Fibroblast of mammary gland (primary cell): ENCODE results near the gene C3orf22.

Source experiments
- DNase-seq: peaks from one replicate; pipeline ENCODE4 v3.0.0-alpha.2; 2010; ENCODE audit warnings: low read depth
- H3K4me3 ChIP-seq: 2 replicates; pipeline ENCODE4 v1.5.1; 2011; ENCODE audit warnings: low read depth, mild to moderate bottlenecking, low read length, moderate library complexity; ENCODE audit not compliant: control insufficient read depth
- TF ChIP-seq, protein P1 (sequence below): conservative IDR thresholded peaks from 2 replicates; pipeline ENCODE4 v1.5.1; 2011; ENCODE audit warnings: low read depth, low read length, inconsistent platforms; ENCODE audit not compliant: control insufficient read depth, insufficient read depth

The C3orf22 gene

DNA sequence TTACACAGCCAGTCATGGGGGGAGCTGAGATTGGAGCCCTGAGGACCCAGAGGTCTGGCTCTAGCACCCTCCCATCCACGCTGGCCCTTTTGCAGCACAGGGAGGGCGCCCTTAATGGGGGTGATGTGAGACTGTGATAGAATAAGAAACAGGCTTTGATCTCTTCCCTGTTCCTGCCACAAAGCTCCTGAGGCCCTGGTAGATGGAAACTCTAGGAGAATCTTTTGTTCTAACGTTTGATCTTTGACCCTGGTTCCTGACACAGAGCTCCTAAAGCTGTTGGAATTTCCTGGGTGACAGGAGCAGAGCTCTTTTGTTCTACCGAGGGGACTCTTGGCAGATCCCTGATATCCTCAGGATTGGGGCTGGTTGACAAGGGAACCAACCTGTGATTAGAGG, 40.0 kb downstream of the C3orf22 start:
- H3K4me3 ChIP-seq = no peak overlapping the region
- no peak for DNase-seq
- TF ChIP-seq, protein P1, sequence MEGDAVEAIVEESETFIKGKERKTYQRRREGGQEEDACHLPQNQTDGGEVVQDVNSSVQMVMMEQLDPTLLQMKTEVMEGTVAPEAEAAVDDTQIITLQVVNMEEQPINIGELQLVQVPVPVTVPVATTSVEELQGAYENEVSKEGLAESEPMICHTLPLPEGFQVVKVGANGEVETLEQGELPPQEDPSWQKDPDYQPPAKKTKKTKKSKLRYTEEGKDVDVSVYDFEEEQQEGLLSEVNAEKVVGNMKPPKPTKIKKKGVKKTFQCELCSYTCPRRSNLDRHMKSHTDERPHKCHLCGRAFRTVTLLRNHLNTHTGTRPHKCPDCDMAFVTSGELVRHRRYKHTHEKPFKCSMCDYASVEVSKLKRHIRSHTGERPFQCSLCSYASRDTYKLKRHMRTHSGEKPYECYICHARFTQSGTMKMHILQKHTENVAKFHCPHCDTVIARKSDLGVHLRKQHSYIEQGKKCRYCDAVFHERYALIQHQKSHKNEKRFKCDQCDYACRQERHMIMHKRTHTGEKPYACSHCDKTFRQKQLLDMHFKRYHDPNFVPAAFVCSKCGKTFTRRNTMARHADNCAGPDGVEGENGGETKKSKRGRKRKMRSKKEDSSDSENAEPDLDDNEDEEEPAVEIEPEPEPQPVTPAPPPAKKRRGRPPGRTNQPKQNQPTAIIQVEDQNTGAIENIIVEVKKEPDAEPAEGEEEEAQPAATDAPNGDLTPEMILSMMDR = no peak

DNA sequence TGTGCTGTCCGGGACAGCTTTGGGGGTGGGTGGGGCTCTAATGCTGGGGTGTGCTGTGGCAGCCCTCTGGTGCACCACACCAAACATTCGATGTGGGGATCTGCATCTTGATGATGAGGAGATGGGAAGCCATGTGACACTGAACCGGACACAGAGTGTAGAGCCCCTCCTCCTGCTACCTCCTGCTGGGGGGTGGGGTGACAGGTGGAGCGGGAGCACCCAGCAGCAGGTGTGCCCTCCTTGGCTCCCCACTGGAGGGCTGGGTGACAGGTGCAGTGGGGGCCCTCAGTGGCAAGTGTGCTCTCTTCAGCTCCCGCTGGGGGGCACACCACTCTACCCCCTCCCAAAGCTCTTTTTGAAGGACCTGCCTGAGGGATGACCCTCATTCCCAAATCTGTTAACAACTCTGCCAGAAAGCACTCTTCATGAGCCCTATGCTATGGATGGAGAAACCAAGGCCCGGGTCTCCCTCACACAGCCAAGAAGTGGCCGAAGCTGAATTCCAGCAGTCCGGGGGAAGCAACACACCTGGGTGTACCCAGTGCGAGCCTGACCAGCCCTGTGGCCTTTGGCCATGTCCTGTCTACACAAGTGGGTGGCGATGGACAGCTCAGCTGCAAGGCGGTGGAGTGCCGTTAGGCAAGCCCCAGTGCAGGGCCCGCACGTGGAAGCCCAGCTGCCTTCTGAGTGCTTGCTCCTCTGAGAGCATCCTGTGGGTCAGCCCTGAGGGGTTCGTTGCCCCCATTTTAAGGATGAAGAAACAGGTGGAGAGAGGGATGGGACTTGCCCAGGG, 40.5 kb downstream of the C3orf22 start:
- H3K4me3 ChIP-seq = no peak overlapping the region
- TF ChIP-seq, protein P1 = no peak
- no peak for DNase-seq

- TF ChIP-seq, protein P1 = no peak
- H3K4me3 ChIP-seq = no peak within 1 kb of the TSS
- DNase-seq = no peak
Measured at GRCh38 chr3:126517291-126517951, 41.3 kb downstream of the C3orf22 start, which contains the start of gene UROC1. UROC1 (minus strand) TSS chr3:126517773; CDS start chr3:126517719, 54 bp downstream.

DNA sequence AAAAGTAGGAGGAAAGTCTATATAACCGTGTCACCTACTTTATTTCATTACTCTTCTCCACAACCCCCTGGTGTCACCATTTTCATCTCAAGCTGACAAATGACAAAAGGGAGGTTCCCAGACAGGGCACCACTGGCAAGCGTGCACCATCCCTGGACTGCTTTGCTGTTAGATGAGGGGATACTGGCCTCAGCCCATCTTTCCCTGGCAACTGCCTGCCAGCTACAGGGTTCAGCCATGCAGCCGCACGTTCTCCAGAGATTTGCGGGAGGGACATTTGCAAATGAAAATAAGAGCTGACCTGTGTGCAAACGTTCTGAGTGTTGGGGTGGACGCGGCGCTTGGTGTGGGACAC, 41.8 kb downstream of the C3orf22 start:
- TF ChIP-seq, protein P1 = no peak

GRCh38 chr3:126516152-126516935, 42.4 kb downstream of the C3orf22 start:
- no peak overlapping the region for H3K4me3 ChIP-seq
- DNase-seq = no peak
- TF ChIP-seq, protein P1 = no peak

More for the DNA sequence above, 41.8 kb downstream of the C3orf22 start:
- no peak overlapping the region for H3K4me3 ChIP-seq
- DNase-seq = no peak

DNA sequence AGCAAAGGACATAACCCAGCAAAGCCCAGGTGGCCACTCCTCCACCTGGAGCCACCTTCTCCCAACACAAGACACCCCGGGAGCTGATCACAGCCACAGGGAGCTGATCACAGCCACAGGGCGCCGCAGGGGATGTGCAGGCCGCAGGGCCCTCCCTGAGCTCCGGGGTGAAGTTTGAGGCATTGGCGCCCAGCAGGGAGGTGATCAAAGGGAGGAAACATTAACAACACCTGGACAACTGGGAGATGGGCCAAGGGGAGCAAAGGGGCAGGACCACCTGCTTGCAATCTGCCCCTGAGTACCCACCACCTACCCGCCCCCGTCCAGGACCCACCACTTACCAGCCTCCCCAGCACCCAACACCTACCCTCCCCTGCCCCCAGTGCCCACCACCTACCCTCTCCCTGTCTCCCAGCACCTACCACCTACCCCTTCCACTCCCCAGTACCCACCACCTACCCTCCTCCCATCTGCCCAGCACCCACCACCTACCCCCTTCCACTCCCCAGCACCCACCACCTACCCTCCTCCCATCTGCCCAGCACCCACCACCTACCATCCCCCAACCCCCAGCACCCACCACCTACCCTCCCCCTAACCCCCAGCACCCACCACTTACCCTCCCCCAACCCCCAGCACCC, 43.5 kb downstream of the C3orf22 start:
- TF ChIP-seq, protein P1 = no peak
- no peak for DNase-seq
- no peak overlapping the region for H3K4me3 ChIP-seq
